NK-92 (cell line): ENCODE results near the gene DOK3.

Experiments
- DNase-seq: peaks from one replicate; lab custom pipeline; 2025; ENCODE audit not compliant: unreplicated experiment; lab: John Stamatoyannopoulos, UW

The DOK3 gene

GRCh38 chr5:177484902-177485549, 24.6 kb downstream of the DOK3 start:
- DNase-seq: no peak

DNA sequence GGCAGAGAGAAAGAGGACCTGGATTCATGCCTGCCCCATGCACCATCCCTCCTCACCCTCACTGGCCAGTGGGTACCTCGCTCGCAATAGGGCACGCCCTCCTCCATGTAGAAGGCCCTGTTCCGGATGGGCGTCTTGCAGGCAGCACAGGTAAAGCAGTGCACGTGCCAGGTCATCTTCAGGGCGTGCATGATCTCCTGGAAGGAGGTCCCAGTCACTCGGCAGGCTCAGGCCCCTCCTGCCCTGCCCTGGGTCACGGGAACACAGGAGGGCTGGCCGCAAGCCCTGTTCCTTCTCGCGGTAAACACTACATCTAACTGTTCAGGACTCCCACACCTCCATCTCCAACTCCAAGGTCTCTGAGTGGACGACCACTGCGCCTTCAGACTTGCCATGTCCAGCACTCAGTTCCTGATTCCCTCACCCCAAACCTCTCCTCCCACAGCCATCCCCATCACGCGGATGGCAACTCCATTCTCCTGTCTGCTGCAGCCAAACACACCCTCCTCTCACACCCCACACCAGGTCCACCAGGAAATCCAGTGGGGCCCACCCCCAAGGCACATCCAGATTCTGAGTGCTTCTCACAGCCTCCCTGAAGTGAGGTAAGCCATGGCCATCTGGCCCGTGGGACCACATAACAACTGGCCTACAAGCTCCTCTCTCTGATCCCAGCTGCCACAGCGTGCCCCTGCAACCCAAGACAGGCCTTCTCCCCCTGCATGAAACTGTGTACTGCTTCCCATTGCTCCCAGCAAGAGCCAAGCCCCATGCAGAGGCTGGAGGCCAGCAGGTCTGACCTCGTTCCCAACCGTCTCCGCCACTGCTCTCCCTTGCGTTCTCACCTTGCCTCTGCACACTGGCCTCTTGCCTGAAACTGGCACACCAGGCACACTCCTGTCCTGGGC, 25.4 kb downstream of the DOK3 start:
- DNase-seq: no peak

GRCh38 chr5:177483042-177483441, 26.6 kb downstream of the DOK3 start:
- DNase-seq: no peak

DNA sequence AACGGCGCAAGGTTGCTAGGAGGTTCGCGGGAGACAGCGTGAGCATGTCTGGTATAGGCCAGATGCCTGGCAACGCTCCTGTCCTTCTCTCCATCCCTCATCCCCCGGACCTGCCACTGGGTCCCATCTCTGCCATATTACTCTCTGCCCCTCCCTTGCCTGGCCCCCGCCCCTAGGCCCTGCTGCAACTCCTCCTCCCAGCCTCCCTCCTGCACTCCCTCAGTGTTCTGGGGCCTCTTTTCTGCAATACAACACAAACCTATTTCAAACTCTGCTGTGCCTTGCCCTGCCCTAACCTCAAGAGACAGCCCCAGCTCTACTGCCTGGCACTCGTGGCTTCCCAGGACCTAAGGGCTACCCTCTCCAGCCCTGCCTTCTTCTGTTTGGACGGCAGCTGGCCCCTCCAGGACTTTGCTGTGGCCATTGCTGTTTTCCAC, 27.2 kb downstream of the DOK3 start:
- no peak for DNase-seq

DNA sequence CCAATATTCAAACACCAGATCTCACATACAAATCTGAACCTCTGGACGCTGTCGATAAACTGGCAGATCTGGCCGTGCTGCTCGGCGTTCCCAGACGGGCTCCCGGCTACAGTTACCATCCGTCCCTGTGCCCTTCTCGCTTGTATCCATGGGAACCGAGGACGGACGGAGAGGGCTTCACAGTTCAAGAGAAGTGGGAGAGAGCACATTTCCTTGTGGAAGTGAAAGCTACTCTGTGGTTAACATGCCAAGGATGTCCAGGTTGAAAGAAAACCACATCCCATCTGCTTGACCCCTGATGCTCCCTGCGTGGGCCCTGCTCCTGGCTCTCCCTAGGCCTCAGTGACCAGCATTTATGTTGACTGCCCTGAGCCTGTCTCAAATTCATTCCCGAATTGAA, 29.9 kb downstream of the DOK3 start:
- no peak for DNase-seq

- DNase-seq: no peak
Observed at GRCh38 chr5:177478711-177479646, 30.6 kb downstream of the DOK3 start.

DNA sequence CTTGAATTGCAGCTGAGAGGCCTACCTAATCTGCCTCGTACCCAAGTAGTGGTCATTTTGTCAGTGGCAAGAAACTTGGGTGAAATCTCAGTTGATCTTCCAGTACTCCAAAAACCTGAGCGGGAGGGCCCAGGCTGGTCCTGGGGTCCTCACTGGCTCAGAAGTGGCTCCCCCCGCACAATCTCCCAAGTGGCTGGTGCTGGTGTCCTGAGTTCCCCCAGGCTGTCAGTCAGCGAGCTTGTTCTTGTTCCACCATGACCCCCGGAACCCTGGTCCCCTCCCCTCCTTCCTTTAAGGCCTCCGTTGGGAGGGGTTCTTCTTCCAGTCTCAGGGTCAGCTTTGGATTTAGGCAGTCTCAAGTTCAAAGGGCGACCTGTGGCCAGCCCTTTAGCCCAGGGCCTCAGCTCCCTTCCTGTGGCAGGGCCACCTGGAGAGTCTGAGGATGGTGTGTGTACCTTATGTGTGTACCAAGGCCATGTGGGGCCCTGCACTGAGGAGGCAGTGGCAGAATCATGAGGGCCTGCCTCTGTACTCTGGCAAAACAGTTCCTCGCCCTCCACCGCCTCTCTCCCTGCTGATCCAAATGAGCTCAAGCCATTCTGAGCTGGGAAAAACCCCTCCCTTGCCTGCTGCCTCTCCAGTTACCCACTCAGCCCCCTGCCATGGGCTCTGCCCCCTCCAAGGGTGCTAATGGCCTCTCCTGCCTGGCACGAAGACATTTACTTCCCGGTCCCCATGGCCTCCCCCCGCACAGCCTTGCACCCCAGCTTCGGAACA, 31.7 kb downstream of the DOK3 start:
- no peak for DNase-seq

DNA sequence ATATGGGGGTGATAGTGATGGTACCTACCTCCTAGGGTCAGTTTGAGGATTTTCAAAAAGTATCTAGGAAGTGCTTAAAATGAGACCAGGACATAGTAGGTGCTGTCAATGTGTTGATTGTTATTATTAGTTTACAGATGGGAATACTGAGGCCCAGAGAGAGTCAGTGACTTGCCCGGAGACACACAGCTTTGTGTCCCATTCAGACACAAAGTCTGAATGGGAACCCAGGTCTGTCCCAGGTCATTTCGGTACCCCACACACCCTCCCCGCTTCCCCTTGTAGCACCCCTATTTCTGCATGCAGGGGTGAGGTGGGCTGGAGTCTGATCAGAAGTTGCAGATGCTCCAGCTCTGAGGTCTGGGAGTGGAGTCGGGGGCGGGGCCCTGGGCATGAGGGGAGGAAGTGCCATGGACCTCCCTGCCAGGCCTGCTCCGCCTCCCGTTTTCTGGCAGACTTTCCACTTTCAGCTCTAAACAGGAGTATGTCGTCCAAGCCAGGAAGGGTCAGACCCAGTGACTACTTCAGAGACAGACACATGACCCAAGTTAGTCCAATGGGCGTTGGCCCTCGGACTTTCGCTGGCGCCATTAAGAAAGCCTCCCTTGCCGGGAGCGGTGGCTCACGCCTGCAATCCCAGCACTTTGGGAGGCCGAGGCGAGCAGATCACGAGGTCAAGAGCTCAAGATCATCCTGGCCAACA, 32.9 kb downstream of the DOK3 start:
- DNase-seq: no peak

- no peak for DNase-seq
Observed at GRCh38 chr5:177475563-177476427, 33.8 kb downstream of the DOK3 start.

GRCh38 chr5:177474846-177475562, 34.6 kb downstream of the DOK3 start:
- no peak for DNase-seq

- DNase-seq: no peak
Observed at GRCh38 chr5:177474002-177474476, 35.6 kb downstream of the DOK3 start.

GRCh38 chr5:177473443-177474001, 36.1 kb downstream of the DOK3 start, which contains the start of gene DBN1:
TSS of gene DBN1 (minus strand) at chr5:177473634. CDS start at chr5:177473521, 113 bp downstream.
- DNase-seq: no peak

DNA sequence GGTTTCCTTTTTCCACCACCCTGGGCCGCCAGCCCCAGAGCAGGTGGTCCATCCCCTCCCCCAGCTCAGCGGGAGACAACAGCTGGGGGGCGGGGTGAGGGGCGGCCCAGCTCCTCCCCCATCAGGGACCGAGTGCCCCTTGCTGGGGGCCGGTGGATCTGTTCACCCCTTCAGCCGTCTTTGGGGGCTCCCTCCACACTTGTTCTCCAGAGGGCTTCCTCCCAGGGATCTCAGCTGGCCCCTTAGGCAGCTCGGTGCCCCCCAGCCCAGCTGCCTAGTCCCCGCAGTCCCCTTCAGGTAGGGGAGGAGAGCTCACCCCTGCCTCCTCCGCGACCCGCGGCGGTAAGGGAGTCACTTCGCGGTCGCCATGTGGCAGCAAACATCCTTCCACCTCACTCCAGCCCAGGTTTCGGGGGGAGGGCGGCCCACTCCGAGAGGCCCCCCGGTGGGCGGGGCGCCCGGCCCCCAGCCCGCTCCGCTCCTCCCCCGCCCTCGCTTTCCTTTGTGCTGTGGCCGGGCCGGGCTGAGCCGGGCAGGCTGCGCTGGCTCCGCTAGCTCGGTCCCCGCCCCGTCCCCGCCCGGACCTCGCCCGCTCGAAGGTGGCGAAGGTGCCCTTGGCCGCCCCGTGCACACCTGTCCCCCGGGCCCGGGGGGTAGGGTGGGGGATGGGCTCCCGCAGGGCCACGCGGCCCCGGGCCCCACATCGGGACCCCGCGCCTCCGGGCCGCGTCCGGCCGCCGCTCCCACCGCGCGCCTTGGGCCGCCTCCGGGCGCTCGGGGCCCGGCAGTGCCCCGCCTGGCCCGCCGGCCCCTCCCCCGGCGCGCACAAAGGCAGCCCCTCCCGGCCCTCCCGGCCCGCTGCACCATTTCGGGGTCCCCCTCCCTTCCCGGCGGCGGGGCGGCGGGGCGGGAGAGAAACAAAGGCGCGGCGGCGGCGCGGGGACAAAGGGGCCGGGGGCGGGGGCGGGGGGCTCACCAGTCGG, 36.9 kb downstream of the DOK3 start:
- DNase-seq: no peak

DNA sequence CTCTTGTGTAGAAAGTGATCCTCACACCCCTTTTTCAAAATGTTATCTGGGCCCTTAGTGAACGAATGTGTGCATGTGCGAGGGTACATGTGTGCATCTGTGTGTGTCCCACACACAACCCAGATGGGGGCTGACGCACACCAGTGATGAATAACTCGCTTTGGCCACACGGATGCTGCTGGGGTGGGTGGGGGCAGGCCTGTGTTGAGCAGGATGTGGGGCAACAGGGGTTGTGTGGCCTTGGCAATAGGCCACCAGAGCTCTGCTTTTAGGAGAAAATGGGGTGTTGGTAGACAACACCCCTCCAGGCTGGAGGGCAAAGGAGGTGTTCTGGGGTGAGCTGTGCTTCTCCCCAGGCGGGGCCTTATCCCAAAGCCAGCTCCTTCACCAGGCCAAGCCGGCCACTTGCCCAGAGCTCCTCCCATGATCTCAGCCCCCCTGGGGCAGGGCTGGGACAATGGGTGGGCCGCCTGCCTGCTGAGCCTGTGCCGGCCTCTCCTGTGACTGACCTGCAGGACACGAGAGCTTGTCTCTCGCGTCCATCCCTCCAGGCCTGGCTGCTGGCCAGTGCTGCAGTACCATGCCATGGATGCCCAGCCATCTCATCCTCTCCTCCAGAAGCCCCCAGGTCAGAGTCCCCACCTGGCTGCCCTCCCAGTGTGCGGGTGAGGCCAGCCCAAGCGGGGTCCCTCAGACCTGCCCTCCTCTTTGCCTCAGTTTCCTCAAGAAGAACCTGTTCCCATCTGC, 37.8 kb downstream of the DOK3 start:
- no peak for DNase-seq

DNA sequence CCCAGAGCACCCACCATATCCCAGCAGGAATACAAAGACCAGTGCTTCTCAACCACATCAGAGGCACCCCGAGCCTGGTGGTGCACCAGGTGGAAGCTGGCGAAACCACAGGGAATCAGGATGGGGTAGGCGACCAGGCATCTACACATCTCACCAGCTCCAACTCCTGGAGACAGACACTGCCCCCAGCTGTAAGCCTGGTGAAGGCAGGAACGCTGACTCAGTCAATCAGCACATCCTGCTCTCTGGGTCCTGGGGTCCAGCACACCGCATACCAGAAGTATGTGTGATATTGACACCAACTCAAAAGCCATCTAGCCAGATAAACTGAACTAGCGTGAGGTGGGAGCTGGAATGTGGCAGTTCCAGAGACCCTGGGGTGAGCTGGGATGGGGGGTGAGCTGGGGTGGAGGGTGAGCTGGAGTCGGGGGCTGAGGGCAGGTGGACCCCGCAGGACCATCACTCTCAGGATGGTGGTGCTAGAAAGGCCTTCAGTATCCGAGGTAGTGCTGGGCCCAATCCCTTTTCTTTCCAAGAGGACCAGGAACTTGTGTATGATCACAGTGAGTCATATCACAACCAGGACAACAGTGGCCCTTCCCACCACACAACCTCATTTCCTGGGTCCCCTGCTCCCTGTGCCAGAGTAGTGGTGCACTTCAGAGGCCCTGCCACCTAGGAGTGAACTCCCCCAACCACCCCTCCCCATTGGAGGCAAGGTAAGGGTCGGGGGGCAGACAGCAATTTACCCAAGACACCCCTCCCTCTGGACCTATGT, 38.7 kb downstream of the DOK3 start:
- no peak for DNase-seq
